ENCODE data around the gene CTIF. TPM values are rescaled to one million over a fixed set of nuclear protein-coding genes. Genes with fewer than 3 reads are reported as not detected.

CTIF gene
- polyA plus RNA-seq, 1 of the 3 experiments (the other 2 are of a cell fraction) = 47.2 TPM

- TF ChIP-seq IRF3 (IDR thresholded peaks at IDR 0.05; ENCODE audit: low read depth, low read length) = no peak
- no peak for TF ChIP-seq PBX3 (IDR thresholded peaks at IDR 0.05)
- TF ChIP-seq NFIC (IDR thresholded peaks at IDR 0.05; ENCODE audit: borderline replicate concordance) = no peak
- no peak for TF ChIP-seq USF2 (IDR thresholded peaks at IDR 0.05; ENCODE audit: borderline replicate concordance, low read depth, low read length)
- TF ChIP-seq RAD21 (IDR thresholded peaks at IDR 0.05; ENCODE audit: low read length) = peak; percentile 20
These were observed 320.8 kb downstream of the CTIF start (continued) for GRCh38 chr18:48859311-48860268.

- H3K79me2 ChIP-seq (ENCODE audit: insufficient read depth) = peaks cover 5% of the 10 kb centered on the region; the same call in 1 of the 2 replicates
- peaks cover 11 to 22% of the 10 kb centered on the region in 2 experiments for H3K36me3 ChIP-seq (replicated peaks in 1 of 2; ENCODE audit: control insufficient read depth in 1 of 2, insufficient read depth in 2 of 2, low read length in 1 of 2)
- ChIA-PET CTCF (interaction anchor here (0.9 to 4.6 kb wide), 10 partner anchors 30 to 149 kb away, joined by 3 to 21 read pairs (median 4); no protein-coding TSS in a partner anchor), POLR2A (interaction anchor here (0.6 to 1.9 kb wide), 10 partner anchors 18 to 768 kb away, joined by 3 to 11 read pairs (median 4); no protein-coding TSS in a partner anchor)
- H3K9me2 ChIP-seq = no peaks in the 10 kb centered on the region
- H3K27me3 ChIP-seq (ENCODE audit: insufficient read depth) = no peaks in the 10 kb centered on the region
- no peaks in the 10 kb centered on the region for H3F3A ChIP-seq (replicated peaks; ENCODE audit: insufficient read depth)
- peak overlapping the region in 1 of 2 experiments; percentile 99; a peak in 2 of 4 replicates for H3K27ac ChIP-seq (ENCODE audit: low read depth in 2 of 2, low read length in 1 of 2)
- 76% methylated on average over 18 of the region's 28 CpGs for WGBS (ENCODE audit: low lambda C conversion rate)
- H3K4me1 ChIP-seq (ENCODE audit: control insufficient read depth in 1 of 2, insufficient read depth in 2 of 2, low read depth in 1 of 2, low read length in 1 of 2) = peaks cover 3 to 36% of the 10 kb centered on the region in 2 experiments; a peak in 3 of 4 replicates
- TF ChIP-seq CTCF (IDR thresholded peaks at IDR 0.05) (no peak), EP300 (IDR thresholded peaks at IDR 0.05; ENCODE audit: borderline replicate concordance in 1 of 2, low read depth in 1 of 2, low read length in 1 of 2) (peak in 1 of 2 experiments; percentile 14; a peak in 1 of 4 replicates)
- no peak overlapping the region for H2AFZ ChIP-seq (ENCODE audit: low read depth)
- H3K4me2 ChIP-seq = no peak overlapping the region
- no peaks in the 10 kb centered on the region for H3K9me3 ChIP-seq
- H3K9ac ChIP-seq = no peak overlapping the region
- H3K4me3 ChIP-seq (ENCODE audit: low read depth in 2 of 2, low read length in 1 of 2) = no peak overlapping the region
- DNase-seq = peak; percentile 76
- no peaks in the 10 kb centered on the region for H4K20me1 ChIP-seq (ENCODE audit: insufficient read depth)
These were observed 321.7 kb downstream of the CTIF start for GRCh38 chr18:48860269-48861180.

Data from SK-N-SH (cell line).